ENCODE results near the gene TYW3.

Gene TYW3

GRCh38 chr1:74785944-74786343, 53.0 kb downstream of the TYW3 start:
- no peak for DNase-seq (ENCODE audit: low read depth in 4 of 4, low spot score in 1 of 4)

- DNase-seq (ENCODE audit: low read depth in 4 of 4, low spot score in 1 of 4): no peak
Measured at GRCh38 chr1:74790453-74790852, 57.5 kb downstream of the TYW3 start.

- no peak for DNase-seq (ENCODE audit: low read depth in 4 of 4, low spot score in 1 of 4)
Measured at GRCh38 chr1:74791491-74791890, 58.5 kb downstream of the TYW3 start.

- no peak for DNase-seq (ENCODE audit: low read depth in 4 of 4, low spot score in 1 of 4)
Measured at GRCh38 chr1:74799119-74799657, 66.2 kb downstream of the TYW3 start.

- no peak for DNase-seq (ENCODE audit: low read depth in 4 of 4, low spot score in 1 of 4)
Measured at GRCh38 chr1:74811436-74812179, 78.7 kb downstream of the TYW3 start.

- no peak for DNase-seq (ENCODE audit: low read depth in 4 of 4, low spot score in 1 of 4)
Measured at GRCh38 chr1:74812180-74812541, 79.2 kb downstream of the TYW3 start.

All from stimulated activated CD4-positive, alpha-beta T cell treated with anti-CD3 and anti-CD28 coated beads, Interleukin-1b, Interleukin-23, amount 100 ng/mL, for 24 hours (primary cell).